CD4-positive, alpha-beta T cell treated with Interleukin-1 beta for 1 hour (primary cell): ENCODE measurements around the gene TRIM52.
"Not testable (repeated sequence)": the region's sequence is repeated elsewhere in the genome, so short reads cannot be mapped to it uniquely, and the experiment has no call there.

Source experiments
- DNase-seq, 2 donors: peaks; one replicate each; pipeline ENCODE4 v3.0.0-alpha.2; 2020 to 2022

TRIM52 gene

GRCh38 chr5:181233088-181233800, 27.7 kb downstream of the TRIM52 start:
- DNase-seq = no peak

GRCh38 chr5:181232593-181232992, 28.4 kb downstream of the TRIM52 start:
- no peak for DNase-seq

- DNase-seq = no peak
These were observed 29.5 kb downstream of the TRIM52 start for GRCh38 chr5:181231432-181231831.

GRCh38 chr5:181230551-181230950, 30.4 kb downstream of the TRIM52 start:
- DNase-seq = no peak

- DNase-seq = no peak
These were observed 30.9 kb downstream of the TRIM52 start for GRCh38 chr5:181229996-181230395.

GRCh38 chr5:181224390-181225229, 36.3 kb downstream of the TRIM52 start:
- peak in 1 of 2 donors; percentile 53 for DNase-seq

GRCh38 chr5:181223729-181224389, 37.1 kb downstream of the TRIM52 start:
- DNase-seq = no peak

- peak; percentile 98 to 99 for DNase-seq
These were observed 37.8 kb downstream of the TRIM52 start, which contains the start of gene TRIM41 for GRCh38 chr5:181223058-181223728. Gene TRIM41, plus strand, starts transcription at chr5:181223281. Its CDS starts 719 bp downstream, at chr5:181224000.

- DNase-seq = no peak
These were observed 38.3 kb downstream of the TRIM52 start for GRCh38 chr5:181222630-181223057.

- peak; percentile 95 to 97 for DNase-seq
These were observed 38.9 kb downstream of the TRIM52 start for GRCh38 chr5:181221792-181222629.

- DNase-seq = peak; percentile 66 to 70
These were observed 39.7 kb downstream of the TRIM52 start for GRCh38 chr5:181221105-181221791.

GRCh38 chr5:181220178-181220515, 40.8 kb downstream of the TRIM52 start:
- DNase-seq = no peak

GRCh38 chr5:181219262-181220177, 41.4 kb downstream of the TRIM52 start:
- no peak for DNase-seq

- no peak for DNase-seq
These were observed 42.2 kb downstream of the TRIM52 start for GRCh38 chr5:181218795-181219124.

- peak in 1 of 2 donors; percentile 46 for DNase-seq
These were observed 43.2 kb downstream of the TRIM52 start for GRCh38 chr5:181217803-181218062.

- DNase-seq = peak; percentile 72 to 73
These were observed 43.7 kb downstream of the TRIM52 start for GRCh38 chr5:181217111-181217802.

- DNase-seq = peak in 1 of 2 donors; percentile 39
These were observed 44.6 kb downstream of the TRIM52 start for GRCh38 chr5:181215997-181216989.

GRCh38 chr5:181214249-181214648, 46.7 kb downstream of the TRIM52 start:
- not testable (repeated sequence) for DNase-seq

GRCh38 chr5:181212934-181213333, 48.0 kb downstream of the TRIM52 start:
- no peak for DNase-seq
